Mesothelial cell of epicardium (in vitro differentiated cells): ENCODE data around the gene SORL1. TPM values are rescaled to one million over a fixed set of nuclear protein-coding genes. Genes with fewer than 3 reads are reported as not detected.

Source experiments
- DNase-seq, 2 experiments: peaks; one replicate each; pipeline ENCODE4 v3.0.0; 2021; ENCODE audit warnings: low spot score in 2 of 2; ENCODE audit not compliant: unreplicated experiment in 2 of 2
- H3K27ac Mint-ChIP-seq: 2 replicates; pipeline ENCODE4 v1.8.0; 2021; ENCODE audit warnings: mixed read lengths
- H3K27me3 Mint-ChIP-seq: 2 replicates; pipeline ENCODE4 v1.8.0; 2021; ENCODE audit warnings: low read depth, mixed read lengths
- H3K36me3 Mint-ChIP-seq: 2 replicates; pipeline ENCODE4 v1.8.0; 2021; ENCODE audit warnings: mixed read lengths
- H3K4me1 Mint-ChIP-seq: 2 replicates; pipeline ENCODE4 v1.8.0; 2021; ENCODE audit warnings: mixed read lengths
- H3K4me3 Mint-ChIP-seq: 2 replicates; pipeline ENCODE4 v1.8.0; 2021; ENCODE audit warnings: mild to moderate bottlenecking, moderate library complexity, mixed read lengths
- H3K9me3 Mint-ChIP-seq: 2 replicates; pipeline ENCODE4 v1.8.0; 2021; ENCODE audit warnings: mixed read lengths
- CTCF ChIP-seq: fragments of 200-600 bp; sonication (generic); IDR thresholded peaks from one replicate; pipeline ENCODE4 v1.5.0; 2021; ENCODE audit warnings: antibody characterized with exemption; ENCODE audit not compliant: unreplicated experiment
- total RNA-seq: library from RNA; stranded (reverse); gene quantifications from 3 replicates; pipeline ENCODE4 v1.2.1, GENCODE V29; 2021

The SORL1 gene
- total RNA-seq, 1 donor from 2014 or later, result 32.8 TPM

GRCh38 chr11:121578251-121578976, 126.3 kb downstream of the SORL1 start:
- Mint-ChIP-seq H3K36me3 (peaks cover 41% of the 10 kb centered on the region), H3K27me3 (peaks cover 3% of the 10 kb centered on the region), H3K4me1 (peaks cover 4% of the 10 kb centered on the region), H3K27ac (no peak overlapping the region), H3K4me3 (no peak overlapping the region), H3K9me3 (peaks cover 10% of the 10 kb centered on the region)
- no peak for DNase-seq
- TF ChIP-seq CTCF, result no peak

GRCh38 chr11:121580154-121580553, 128.0 kb downstream of the SORL1 start:
- H3K4me1 Mint-ChIP-seq, result peaks cover 4% of the 10 kb centered on the region
- no peaks in the 10 kb centered on the region for H3K27me3 Mint-ChIP-seq
- no peak overlapping the region for H3K4me3 Mint-ChIP-seq
- no peak for DNase-seq
- H3K27ac Mint-ChIP-seq, result no peak overlapping the region
- peaks cover 38% of the 10 kb centered on the region for H3K36me3 Mint-ChIP-seq
- no peak for TF ChIP-seq CTCF
- peaks cover 10% of the 10 kb centered on the region for H3K9me3 Mint-ChIP-seq

GRCh38 chr11:121581607-121582006, 129.5 kb downstream of the SORL1 start:
- no peak overlapping the region for H3K4me3 Mint-ChIP-seq
- peaks cover 4% of the 10 kb centered on the region for H3K4me1 Mint-ChIP-seq
- no peak for DNase-seq
- TF ChIP-seq CTCF, result no peak
- no peaks in the 10 kb centered on the region for H3K27me3 Mint-ChIP-seq
- no peak overlapping the region for H3K27ac Mint-ChIP-seq
- peaks cover 10% of the 10 kb centered on the region for H3K9me3 Mint-ChIP-seq
- peaks cover 40% of the 10 kb centered on the region for H3K36me3 Mint-ChIP-seq

- TF ChIP-seq CTCF, result no peak
- no peak for DNase-seq
- Mint-ChIP-seq H3K9me3 (peaks cover 10% of the 10 kb centered on the region), H3K27ac (no peak overlapping the region), H3K4me3 (no peak overlapping the region), H3K27me3 (no peaks in the 10 kb centered on the region), H3K4me1 (peaks cover 4% of the 10 kb centered on the region), H3K36me3 (peaks cover 37% of the 10 kb centered on the region)
Measured at GRCh38 chr11:121582296-121582695, 130.2 kb downstream of the SORL1 start.

GRCh38 chr11:121583825-121584224, 131.7 kb downstream of the SORL1 start:
- H3K4me3 Mint-ChIP-seq, result no peak overlapping the region
- H3K36me3 Mint-ChIP-seq, result peaks cover 34% of the 10 kb centered on the region
- DNase-seq, result no peak
- peak overlapping the region; percentile 2 for H3K27ac Mint-ChIP-seq
- TF ChIP-seq CTCF, result no peak
- no peaks in the 10 kb centered on the region for H3K4me1 Mint-ChIP-seq
- H3K27me3 Mint-ChIP-seq, result no peaks in the 10 kb centered on the region
- H3K9me3 Mint-ChIP-seq, result peaks cover 10% of the 10 kb centered on the region
